HG03103 (cell line): Measurements from ENCODE around the gene DOC2B.
"Not testable (repeated sequence)": the region's sequence is repeated elsewhere in the genome, so short reads cannot be mapped to it uniquely, and the experiment has no call there.

Experiments
- ATAC-seq: cut with Tn5 transposase; IDR thresholded peaks from one replicate; pipeline ENCODE4 v1.9.1; 2021; ENCODE audit warnings: low read depth; ENCODE audit not compliant: unreplicated experiment

The DOC2B gene

GRCh38 chr17:181245-182049, at the start of gene DOC2B:
DOC2B (minus strand) TSS chr17:181650; CDS start chr17:181479, 171 bp downstream.
- no peak for ATAC-seq

GRCh38 chr17:230395-230770, 48.9 kb upstream of the DOC2B start:
- ATAC-seq = no peak

- no peak for ATAC-seq
These were observed 48.4 kb upstream of the DOC2B start for GRCh38 chr17:229709-230394.

GRCh38 chr17:228951-229708, 47.7 kb upstream of the DOC2B start:
- ATAC-seq = no peak

- no peak for ATAC-seq
These were observed 46.6 kb upstream of the DOC2B start for GRCh38 chr17:227946-228615.

GRCh38 chr17:227078-227945, 45.9 kb upstream of the DOC2B start:
- ATAC-seq = no peak

GRCh38 chr17:226108-227077, 44.9 kb upstream of the DOC2B start:
- ATAC-seq = no peak

- ATAC-seq = no peak
These were observed 44.1 kb upstream of the DOC2B start for GRCh38 chr17:225551-225950.

- not testable (repeated sequence) for ATAC-seq
These were observed 43.1 kb upstream of the DOC2B start for GRCh38 chr17:224576-224975.

- no peak for ATAC-seq
These were observed 42.4 kb upstream of the DOC2B start for GRCh38 chr17:223723-224471.

GRCh38 chr17:222172-222571, 40.7 kb upstream of the DOC2B start:
- ATAC-seq = no peak

GRCh38 chr17:219696-220095, 38.2 kb upstream of the DOC2B start:
- no peak for ATAC-seq

GRCh38 chr17:218432-219110, 37.1 kb upstream of the DOC2B start:
- no peak for ATAC-seq

GRCh38 chr17:216625-217024, 35.2 kb upstream of the DOC2B start:
- ATAC-seq = no peak

GRCh38 chr17:215563-216478, 34.4 kb upstream of the DOC2B start:
- not testable (repeated sequence) for ATAC-seq

- no peak for ATAC-seq
These were observed 33.5 kb upstream of the DOC2B start for GRCh38 chr17:214881-215331.
